ENCODE measurements around the gene MAPK7.

The MAPK7 gene

GRCh38 chr17:19362277-19363113, 15.8 kb upstream of the MAPK7 start, which contains the start of gene B9D1:
Gene B9D1, minus strand, starts transcription at chr17:19362723. Its CDS starts 154 bp downstream, at chr17:19362569.
- peak; percentile 88 for DNase-seq (ENCODE audit: low read depth)
- peak; percentile 78 for TF ChIP-seq CTCF (conservative IDR thresholded peaks at IDR 0.05; ENCODE audit: control insufficient read depth, insufficient read depth, low read depth, low read length)
- H3K4me3 ChIP-seq (ENCODE audit: control insufficient read depth, low read depth, low read length): peak within 1 kb of the TSS; percentile 71

- TF ChIP-seq CTCF (conservative IDR thresholded peaks at IDR 0.05; ENCODE audit: control insufficient read depth, insufficient read depth, low read depth, low read length): no peak
- peak overlapping the region; percentile 71 for H3K4me3 ChIP-seq (ENCODE audit: control insufficient read depth, low read depth, low read length)
- DNase-seq (ENCODE audit: low read depth): no peak
Observed at GRCh38 chr17:19363114-19363438, 15.2 kb upstream of the MAPK7 start.

GRCh38 chr17:19363460-19364035, 14.8 kb upstream of the MAPK7 start:
- H3K4me3 ChIP-seq (ENCODE audit: control insufficient read depth, low read depth, low read length): no peak overlapping the region
- TF ChIP-seq CTCF (conservative IDR thresholded peaks at IDR 0.05; ENCODE audit: control insufficient read depth, insufficient read depth, low read depth, low read length): no peak
- DNase-seq (ENCODE audit: low read depth): no peak

- TF ChIP-seq CTCF (conservative IDR thresholded peaks at IDR 0.05; ENCODE audit: control insufficient read depth, insufficient read depth, low read depth, low read length): no peak
- no peak for DNase-seq (ENCODE audit: low read depth)
- no peak overlapping the region for H3K4me3 ChIP-seq (ENCODE audit: control insufficient read depth, low read depth, low read length)
Observed at GRCh38 chr17:19364699-19365498, 13.4 kb upstream of the MAPK7 start.

- no peak for DNase-seq (ENCODE audit: low read depth)
- TF ChIP-seq CTCF (conservative IDR thresholded peaks at IDR 0.05; ENCODE audit: control insufficient read depth, insufficient read depth, low read depth, low read length): no peak
Observed at GRCh38 chr17:19365499-19365817, 12.8 kb upstream of the MAPK7 start.

GRCh38 chr17:19365833-19366636, 12.3 kb upstream of the MAPK7 start:
- no peak for DNase-seq (ENCODE audit: low read depth)
- no peak for TF ChIP-seq CTCF (conservative IDR thresholded peaks at IDR 0.05; ENCODE audit: control insufficient read depth, insufficient read depth, low read depth, low read length)
- no peak overlapping the region for H3K4me3 ChIP-seq (ENCODE audit: control insufficient read depth, low read depth, low read length)

More at GRCh38 chr17:19365499-19365817, 12.8 kb upstream of the MAPK7 start:
- H3K4me3 ChIP-seq (ENCODE audit: control insufficient read depth, low read depth, low read length): no peak overlapping the region
